NCI-H187 (cell line): ENCODE measurements around the gene LRRC10.

Source experiments
- DNase-seq, 2 experiments: peaks; one replicate each; lab custom pipeline; 2025; lab: John Stamatoyannopoulos, UW

Gene LRRC10

GRCh38 chr12:69570000-69570516, 40.6 kb downstream of the LRRC10 start:
- no peak for DNase-seq

- no peak for DNase-seq
Measured at GRCh38 chr12:69569236-69569635, 41.5 kb downstream of the LRRC10 start.

- DNase-seq: no peak
Measured at GRCh38 chr12:69566603-69567002, 44.1 kb downstream of the LRRC10 start.

GRCh38 chr12:69563166-69563762, 47.4 kb downstream of the LRRC10 start:
- DNase-seq: no peak
